Stimulated activated CD8-positive, alpha-beta memory T cell treated with anti-CD3 and anti-CD28 coated beads, Interleukin-7, amount 100 ng/mL, for 48 hours (primary cell): Measurements from ENCODE around the gene NR1H3.
A peak's percentile ranks its signal among the peaks of the same experiment; 100 is the strongest.

ENCODE experiments used
- DNase-seq, 2 donors: peaks; one replicate each; pipeline ENCODE4 v3.0.0-alpha.2; 2020; ENCODE audit warnings: low read depth in 1 of 2; ENCODE audit errors: extremely low read depth in 1 of 2

Gene NR1H3

DNA sequence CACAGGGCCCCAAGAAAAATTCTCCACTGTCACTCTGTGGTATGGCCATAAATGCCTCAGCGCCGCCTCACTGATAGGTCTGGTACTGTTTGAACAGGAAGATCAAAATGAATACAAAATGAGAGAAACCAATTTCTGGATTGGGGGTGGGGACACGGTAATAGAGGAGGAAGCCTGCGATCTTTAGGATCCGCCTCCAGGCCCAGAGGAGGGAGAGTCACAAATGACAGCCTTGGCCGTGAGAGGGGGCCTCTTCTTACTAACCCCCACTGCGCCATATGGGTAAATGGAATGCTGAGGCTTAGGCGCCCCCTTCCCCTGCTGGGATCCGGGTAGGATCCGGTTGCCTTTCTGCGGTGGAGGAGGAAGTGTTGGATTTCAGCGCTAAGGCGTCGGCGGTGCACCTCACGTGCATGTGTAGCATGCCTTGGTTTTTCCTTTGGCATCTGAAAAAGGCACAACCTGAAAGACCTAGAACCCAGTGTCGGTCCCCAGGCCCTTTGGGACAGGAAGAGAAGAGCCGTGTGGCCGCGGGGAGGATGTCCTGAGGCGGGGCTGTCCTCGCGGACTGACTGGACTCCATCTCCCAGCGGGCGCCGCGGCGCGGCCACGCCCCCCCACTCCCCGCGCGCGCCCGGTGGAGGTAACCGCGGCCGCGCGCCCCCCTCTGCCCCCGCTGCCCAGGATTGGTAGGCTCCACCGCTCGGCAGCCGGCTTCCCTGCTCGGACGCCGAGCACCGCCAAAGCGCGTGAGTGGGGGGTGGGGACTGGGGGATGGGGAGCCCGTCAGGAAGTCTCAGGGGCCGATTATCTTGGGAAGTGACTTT, 11.4 kb downstream of the NR1H3 start:
- DNase-seq: peak; percentile 71 to 75

DNA sequence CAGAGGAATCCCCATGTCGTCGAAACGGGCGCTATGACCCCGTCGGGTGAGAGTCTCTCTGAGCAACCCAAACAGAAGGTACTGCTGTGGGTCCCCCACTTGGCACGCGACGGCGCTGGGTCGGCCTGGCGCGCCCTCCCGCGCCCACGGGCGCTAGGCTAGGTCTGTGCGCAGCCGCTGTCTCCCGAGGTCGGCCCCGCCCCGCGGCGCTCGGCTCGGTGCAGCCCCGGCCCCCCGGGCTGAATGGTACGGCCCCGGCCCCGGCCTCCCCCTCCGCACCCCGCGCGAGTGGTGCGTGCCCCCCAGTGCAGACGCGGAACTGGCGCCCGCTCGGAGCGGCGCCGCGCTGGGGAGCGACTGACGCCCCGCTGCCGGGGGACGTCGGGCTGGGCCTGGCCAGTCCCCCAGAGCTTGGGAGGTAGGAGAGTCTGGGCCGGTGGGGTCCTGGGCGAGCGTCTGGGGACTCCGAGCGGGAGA, 12.1 kb downstream of the NR1H3 start, which contains the start of gene MADD:
Gene MADD (plus strand): TSS at position 305 of the 477 bp plus-strand sequence.
- peak; percentile 75 to 84 for DNase-seq

DNA sequence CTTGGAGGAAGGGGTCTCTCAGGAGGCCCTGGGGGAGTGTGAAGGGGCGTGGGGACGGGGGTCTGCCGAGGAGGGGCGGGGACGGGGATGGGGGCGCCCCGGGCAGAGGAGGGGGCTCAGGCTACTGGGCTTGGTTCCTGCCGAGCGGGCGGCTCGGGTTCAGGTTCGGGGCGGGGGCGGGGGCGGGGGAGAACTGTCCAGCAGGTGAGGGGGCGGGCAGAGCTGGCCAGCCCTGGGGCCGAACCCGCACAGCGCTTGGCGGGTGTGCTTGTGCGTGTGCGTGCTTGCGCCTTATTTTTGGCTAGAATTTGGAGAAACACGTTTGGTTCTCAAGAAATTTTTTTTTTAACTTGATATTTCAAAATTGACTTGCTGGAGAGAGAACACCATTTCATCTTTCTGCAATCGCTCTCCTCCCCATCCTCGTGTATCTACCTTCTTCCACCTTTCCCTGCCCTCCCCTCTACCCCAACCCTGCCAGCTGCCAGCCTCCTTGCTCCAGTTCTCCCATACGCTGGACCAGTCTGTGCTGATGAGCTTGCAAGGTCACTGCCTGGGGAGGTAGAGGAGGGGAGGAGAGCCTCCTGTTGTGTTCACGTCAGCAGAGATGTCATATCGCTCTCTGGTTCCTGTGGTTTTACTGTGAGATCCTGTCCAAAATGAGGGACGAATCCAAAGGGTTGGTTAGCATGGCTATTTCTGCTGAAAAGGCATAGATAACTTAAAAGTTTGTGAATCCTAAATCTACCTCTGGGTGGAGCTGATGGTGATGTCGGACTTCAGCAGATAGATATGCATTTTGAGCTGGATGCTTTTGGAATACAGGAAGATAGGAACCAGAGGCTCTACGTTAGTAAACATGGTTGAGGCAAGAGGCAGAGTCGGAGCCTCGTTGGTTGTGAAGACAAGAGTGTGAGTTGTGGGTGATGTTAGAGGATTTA, 12.8 kb downstream of the NR1H3 start:
- no peak for DNase-seq

DNA sequence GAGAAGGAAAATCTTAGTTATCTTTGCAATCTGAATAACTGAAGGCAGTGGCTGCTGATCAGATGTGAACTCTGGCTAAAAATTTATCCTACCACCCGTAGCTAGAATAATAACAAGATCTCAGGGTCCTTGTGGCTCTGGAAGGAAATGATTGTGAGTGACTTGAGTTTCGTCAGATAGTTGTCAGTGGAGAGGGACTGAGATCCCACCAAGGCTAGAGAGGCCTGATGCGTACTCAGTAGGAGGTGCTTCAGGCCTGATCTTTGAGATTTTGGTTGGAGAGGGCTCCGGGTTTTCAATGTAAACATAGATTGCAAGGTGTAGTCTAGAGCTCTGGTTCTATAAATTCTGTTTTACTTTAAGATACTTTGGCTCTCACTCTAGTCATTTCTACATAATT, 13.5 kb downstream of the NR1H3 start:
- no peak for DNase-seq

DNA sequence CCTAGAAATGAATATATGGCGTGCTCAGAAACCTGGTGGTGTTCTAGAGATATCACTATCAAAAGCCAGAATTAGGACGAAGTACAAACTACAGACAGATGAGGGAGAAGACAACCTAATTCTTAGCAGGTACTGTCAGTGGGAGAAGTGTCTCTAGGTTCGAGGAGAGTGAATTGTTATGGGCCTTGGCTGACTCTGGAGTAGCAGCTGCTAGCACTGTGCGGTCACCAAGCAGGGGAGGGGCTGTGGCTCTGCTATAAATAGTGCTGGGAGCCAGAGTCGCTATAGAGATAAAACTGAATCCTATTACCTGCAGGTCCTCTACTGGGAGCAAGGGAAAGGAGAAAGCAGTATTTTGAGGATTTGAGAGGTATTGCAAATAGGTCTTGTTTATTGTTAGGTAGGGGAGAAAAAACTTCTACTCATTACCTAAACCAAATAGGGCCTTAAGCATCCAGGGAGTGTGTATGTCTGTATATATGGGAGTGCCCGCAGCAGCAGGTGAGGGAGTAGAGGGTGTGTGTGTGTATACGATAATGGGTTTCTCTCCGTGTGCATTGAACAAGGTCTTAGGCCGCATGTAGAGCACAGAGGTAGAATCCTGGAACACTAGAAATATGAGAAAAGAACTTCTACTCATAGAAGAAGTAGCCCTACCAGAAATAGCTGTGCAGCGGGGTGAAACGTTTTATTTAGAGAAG, 14.3 kb downstream of the NR1H3 start:
- DNase-seq: no peak

DNA sequence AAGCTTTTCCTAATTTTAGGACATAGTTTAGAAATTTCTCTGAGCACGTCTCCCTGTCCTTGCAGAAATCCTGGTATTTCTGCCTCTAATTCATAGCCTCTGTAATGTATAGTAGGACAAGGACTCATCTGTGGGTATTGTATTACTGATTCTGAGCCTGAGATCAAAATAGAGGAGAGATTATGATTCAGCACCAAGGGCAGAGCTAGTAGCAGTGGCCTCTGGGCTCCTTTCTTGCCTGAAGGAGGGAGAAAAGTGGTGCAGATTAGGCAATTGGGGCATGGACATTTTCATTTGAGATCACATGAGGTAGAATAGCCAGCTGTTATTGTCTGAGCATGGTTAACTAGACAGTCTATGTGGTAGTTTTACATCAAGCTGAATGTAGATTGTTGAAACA, 14.9 kb downstream of the NR1H3 start:
- no peak for DNase-seq

DNA sequence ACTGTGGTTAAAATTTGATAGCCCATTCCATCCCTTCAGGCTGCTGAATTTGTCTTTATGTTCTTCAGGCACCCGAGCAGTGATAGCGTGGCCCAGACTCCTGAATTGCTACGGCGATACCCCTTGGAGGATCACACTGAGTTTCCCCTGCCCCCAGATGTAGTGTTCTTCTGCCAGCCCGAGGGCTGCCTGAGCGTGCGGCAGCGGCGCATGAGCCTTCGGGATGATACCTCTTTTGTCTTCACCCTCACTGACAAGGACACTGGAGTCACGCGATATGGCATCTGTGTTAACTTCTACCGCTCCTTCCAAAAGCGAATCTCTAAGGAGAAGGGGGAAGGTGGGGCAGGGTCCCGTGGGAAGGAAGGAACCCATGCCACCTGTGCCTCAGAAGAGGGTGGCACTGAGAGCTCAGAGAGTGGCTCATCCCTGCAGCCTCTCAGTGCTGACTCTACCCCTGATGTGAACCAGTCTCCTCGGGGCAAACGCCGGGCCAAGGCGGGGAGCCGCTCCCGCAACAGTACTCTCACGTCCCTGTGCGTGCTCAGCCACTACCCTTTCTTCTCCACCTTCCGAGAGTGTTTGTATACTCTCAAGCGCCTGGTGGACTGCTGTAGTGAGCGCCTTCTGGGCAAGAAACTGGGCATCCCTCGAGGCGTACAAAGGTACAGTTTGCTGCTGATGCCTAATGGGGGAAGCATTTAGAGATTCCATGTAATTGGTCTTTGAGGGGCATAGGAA, 16.9 kb downstream of the NR1H3 start:
- no peak for DNase-seq

DNA sequence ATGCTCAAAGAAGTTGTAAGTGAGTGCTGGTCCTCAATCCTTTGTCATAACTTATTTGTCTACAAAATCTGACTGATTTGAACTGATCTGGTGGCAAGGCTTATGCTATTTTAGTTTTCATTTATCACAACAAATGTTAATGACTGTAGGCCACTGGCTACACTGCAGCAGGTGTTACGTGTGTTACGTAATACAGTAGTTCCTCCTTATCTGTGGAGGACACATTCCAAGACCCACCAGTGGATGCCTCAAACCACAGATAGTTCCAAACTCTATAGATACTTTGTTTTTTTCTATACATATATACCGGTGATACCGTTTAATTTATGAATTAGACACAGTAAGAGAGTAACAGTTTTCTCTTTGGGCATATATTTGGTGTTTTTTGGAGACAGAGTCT, 19.1 kb downstream of the NR1H3 start:
- DNase-seq: no peak

DNA sequence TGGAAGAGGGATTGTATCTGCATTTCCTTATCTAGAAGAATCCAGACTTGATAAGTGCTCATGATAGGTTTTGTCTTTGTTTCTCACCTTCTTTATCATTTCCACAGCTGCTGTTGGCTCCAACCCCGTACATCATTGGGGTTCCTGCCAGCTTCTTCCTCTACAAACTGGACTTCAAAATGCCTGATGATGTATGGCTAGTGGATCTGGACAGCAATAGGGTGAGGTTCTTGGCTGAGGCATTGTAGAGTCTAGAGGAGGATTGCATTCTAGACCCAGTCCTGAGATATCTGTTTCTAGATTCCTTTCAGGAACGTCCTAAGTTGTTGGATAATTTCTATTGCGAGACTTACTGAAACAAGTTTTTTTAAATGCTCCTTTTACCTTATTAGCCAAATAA, 20.3 kb downstream of the NR1H3 start:
- no peak for DNase-seq

DNA sequence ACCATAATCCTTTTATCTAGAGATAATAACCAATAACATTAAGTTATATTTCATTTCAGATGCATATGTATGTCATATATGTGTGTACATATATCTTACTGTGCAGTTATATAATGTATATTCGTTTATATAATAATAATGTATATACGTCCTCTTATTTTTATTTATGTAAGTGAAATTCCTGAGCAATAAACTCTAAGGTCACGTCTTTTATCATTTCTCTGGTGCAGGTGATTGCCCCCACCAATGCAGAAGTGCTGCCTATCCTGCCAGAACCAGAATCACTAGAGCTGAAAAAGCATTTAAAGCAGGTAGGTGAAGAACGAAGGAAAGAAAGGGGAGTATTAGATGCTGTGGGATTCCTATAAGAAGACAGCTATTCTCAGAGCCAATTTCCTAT, 21.0 kb downstream of the NR1H3 start:
- DNase-seq: no peak

DNA sequence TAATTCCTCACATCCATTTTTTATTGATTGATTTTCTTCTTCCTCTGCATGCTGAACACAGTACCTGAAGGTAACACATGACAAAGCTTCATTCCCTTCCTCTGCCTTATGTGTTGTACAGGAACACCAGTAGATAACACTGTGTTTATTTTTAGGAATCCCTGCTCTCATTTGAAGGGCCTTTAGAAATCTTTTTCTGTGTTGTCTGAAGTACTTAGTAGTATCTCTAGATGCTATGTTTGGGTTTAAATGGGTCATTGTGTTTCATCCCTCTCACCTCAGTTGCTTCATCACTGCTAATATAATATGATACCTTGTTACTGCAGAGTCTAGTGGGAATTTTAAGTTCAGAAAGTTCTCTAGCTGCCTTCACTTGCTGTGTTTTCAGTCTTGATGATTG, 22.3 kb downstream of the NR1H3 start:
- DNase-seq: no peak

DNA sequence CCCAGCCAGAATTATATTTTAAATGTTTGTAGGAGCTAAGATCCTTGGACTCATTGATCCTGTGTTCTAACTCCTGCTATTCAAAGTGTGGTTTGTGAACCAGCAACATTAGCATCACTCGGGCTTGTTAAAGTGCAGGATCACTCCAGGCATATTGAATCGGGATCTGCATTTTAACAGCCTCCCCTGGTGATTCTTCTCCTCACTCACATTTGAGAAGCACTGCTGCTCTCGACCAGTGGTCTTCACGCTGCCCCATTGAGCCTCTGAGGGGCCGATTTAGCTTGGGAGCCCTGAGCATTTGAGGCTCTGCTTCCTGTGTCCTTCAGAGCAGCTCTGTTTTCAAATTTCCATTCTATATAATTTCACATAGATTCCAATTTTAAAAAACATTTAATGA, 23.1 kb downstream of the NR1H3 start:
- DNase-seq: no peak

DNA sequence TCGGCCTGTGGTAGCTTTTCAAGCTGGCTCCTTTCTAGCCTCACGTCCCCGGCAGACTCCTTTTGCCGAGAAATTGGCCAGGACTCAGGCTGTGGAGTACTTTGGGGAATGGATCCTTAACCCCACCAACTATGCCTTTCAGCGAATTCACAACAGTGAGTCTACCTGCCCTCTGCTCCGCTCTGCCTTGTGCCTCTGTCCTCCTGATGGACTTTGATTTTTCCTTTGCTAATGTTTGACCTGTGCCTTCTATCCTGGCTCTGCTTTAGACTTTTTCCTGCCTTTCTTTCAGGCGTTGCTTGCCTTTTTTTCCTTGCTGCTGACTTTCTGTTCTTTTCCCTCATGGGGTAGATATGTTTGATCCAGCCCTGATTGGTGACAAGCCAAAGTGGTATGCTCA, 24.7 kb downstream of the NR1H3 start:
- DNase-seq: no peak

DNA sequence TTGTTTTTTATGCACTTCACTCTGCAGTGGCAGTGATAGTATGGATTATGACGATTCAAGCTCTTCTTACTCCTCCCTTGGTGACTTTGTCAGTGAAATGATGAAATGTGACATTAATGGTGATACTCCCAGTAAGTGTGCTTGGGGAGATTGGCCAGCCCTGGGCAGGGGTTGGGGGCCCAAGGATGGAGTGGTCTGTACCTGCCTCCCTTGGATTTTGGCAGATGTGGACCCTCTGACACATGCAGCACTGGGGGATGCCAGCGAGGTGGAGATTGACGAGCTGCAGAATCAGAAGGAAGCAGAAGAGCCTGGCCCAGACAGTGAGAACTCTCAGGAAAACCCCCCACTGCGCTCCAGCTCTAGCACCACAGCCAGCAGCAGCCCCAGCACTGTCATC, 26.4 kb downstream of the NR1H3 start:
- DNase-seq: no peak

DNA sequence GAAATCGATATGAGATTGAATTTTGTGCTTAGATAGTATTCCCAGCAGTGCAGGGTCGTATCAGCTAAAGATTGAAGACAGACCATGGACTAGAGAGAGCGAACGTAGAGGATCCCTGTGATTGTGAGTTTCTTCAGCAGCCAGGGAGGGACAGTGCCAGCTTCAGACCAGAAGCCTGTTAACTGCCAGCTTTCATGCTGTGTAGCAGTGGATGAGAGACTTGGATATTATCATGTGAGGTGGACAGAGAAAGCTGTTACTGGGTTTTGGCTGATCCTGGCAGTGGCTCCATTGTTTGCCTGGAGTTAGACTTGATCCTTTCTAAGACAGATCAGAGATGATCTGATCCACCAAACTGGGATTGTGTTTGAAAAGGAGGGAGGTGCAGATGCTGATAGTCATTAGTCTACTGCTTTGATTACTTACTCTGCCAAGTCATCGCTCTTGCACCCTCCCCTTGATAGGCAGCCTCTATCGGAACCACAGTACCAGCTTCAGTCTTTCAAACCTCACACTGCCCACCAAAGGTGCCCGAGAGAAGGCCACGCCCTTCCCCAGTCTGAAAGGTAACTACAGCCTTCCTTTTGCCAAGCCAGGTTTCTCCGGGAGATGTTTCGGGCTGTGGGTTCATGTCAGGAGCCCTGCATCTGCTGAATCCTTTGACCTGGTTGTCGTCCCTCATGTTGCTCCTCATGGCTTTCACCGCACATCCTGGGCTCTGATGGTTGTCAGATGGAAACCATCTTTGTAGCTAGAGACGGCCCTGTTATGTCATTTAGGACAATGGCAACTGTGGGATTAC, 28.4 kb downstream of the NR1H3 start:
- DNase-seq: no peak

DNA sequence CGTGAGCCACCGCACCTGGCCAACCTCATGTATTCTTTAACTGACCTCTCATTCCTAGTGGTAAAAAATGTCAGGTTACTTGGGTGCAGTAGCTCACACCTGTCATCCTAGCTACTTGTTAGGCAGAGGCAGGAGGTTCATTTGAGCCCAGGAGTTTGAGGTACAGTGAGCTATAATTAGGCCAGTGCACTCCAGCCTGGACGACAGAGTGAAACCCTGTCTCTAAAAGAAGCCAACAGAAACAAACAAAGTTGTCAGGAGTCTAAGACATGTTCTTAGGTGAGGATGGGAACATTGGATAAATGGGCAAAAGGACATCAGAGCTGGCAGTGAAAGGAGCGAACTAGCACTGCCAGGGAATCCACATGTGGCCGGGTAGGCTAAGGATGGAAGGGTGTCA, 30.3 kb downstream of the NR1H3 start:
- no peak for DNase-seq

DNA sequence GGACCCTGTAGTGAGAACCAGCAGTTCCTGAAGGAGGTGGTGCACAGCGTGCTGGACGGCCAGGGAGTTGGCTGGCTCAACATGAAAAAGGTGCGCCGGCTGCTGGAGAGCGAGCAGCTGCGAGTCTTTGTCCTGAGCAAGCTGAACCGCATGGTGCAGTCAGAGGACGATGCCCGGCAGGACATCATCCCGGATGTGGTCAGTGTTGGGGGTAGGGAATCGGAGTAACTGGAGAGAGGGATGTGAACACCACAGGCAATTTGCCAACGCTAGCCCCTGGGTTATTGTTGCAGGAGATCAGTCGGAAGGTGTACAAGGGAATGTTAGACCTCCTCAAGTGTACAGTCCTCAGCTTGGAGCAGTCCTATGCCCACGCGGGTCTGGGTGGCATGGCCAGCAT, 32.1 kb downstream of the NR1H3 start:
- DNase-seq: no peak

DNA sequence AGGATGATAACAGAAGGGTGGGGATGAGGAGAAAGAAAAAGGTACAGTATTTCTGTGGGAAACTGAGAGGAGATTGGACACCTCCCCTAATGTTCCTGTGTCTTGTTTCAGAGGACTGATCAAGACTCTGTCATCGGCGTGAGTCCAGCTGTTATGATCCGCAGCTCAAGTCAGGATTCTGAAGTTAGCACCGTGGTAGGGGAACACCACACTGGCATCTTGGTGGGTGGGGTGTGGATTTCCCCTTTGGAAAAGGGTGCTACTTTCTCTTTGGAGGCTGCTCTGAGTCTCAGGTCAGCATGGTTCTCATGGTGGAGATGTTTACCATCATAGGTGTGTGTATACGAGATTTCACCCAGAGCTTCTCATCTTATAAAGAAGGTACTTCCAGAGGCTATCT, 37.6 kb downstream of the NR1H3 start:
- no peak for DNase-seq

DNA sequence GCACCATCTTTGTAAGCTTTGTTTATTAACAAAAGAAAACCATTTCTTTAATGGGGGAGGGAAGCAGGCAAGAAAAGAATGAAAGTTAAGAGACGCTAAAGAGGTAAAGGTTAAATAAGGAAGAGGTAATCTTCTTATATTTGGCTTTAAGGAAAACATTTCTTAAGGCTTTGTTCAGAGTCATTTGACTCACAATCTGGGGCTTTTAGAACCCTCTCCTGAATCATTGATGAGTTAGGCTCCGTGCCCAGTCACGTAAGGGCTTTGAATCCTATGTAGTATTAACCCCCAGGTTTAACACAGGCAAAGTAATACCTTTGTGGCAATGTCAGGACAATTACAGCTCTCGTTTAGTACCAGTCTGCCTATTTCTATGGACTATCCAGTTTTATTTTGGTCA, 38.2 kb downstream of the NR1H3 start:
- no peak for DNase-seq

DNA sequence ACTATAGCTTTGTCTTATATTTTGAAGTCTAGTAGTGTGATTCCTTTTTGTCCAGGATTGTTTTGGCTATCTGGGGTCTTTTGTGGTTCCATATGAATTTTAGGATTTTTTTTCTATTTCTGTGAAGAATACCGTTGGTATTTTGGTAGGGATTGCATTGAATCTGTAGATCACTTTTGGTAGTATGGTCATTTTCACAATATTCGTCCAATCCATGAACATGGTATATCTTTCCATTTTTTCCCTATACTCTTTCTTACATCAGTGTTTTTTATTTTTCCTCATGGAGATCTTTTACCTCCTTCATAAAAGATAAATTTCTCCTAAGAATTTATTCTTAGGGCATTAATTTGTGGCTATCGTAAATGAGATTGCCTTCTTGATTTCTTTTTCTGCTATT, 41.3 kb downstream of the NR1H3 start:
- DNase-seq: no peak
